GM18505 (cell line): Measurements from ENCODE around the gene GABRB3.

Experiments used
- ATAC-seq: cut with Tn5 transposase; IDR thresholded peaks from one replicate; pipeline ENCODE4 v1.9.1; 2021; ENCODE audit not compliant: unreplicated experiment
- POLR2A ChIP-seq: IDR thresholded peaks from 4 replicates; pipeline ENCODE4 v1.6.1; 2011; ENCODE audit warnings: borderline replicate concordance; ENCODE audit not compliant: insufficient read depth, insufficient read length; ENCODE audit errors: extremely low read depth

GABRB3 gene

GRCh38 chr15:26766262-26766661, 6.6 kb downstream of the GABRB3 start:
- no peak for ATAC-seq
- TF ChIP-seq POLR2A = no peak

DNA sequence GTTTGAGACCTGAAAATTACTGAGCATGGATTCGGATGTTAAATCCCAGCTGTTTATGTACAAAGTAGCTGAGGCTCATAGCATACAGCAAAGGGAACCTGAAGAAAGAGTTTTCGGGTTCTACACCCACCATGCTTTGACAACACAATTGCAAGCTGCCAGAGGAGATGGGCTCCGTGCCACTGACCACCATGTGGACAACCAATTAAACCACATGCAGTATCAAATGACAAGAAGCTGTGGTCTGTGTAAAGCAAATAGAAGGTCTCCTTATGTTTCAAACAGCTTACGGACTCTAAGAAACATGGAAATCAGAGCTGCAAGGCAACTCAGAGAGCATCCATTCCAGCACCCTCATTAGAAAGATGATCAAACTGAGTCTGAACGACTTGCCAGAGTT, 12.9 kb downstream of the GABRB3 start:
- no peak for TF ChIP-seq POLR2A
- no peak for ATAC-seq

GRCh38 chr15:26758079-26758478, 14.8 kb downstream of the GABRB3 start:
- ATAC-seq = no peak

GRCh38 chr15:26757141-26757540, 15.7 kb downstream of the GABRB3 start:
- no peak for TF ChIP-seq POLR2A
- no peak for ATAC-seq

More at GRCh38 chr15:26758079-26758478, 14.8 kb downstream of the GABRB3 start:
- no peak for TF ChIP-seq POLR2A

DNA sequence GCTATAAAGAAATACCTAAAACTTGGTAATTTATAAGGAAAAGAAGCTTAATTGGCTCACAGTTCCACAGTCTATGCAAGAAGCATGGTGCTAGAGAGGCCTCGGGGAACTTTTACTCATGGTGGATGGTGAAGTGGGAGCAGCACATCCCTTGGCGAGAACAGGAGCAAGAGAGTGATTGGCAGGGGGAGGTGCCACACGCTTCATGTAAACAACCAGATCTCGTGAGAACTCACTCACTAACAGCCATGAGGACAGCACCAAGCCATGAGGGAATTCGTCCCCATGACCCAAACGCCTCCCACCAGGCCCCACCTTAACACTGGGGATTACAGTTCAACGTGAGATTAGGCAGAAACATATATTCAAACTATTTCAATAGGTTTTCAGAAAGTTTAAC, 28.0 kb downstream of the GABRB3 start:
- no peak for ATAC-seq
- TF ChIP-seq POLR2A = no peak

DNA sequence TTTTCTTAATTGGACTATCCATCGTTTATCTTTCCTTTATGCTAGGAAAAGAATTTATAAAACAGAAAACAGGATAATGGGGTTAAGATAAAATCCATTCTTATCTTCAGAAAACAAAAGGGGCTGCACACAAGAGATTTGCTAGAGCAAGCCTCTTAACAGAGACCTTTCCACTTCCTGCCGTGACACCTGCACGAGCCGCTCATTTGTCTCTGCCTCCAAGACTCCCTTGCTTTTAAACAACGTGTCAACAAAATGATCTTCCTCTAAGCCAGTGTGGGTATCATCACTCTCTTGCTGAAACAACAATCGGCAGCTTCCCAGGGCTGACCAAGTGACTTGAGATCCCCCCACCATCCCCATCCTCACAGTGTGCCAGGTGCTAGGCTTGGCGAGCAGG, 33.1 kb downstream of the GABRB3 start:
- no peak for ATAC-seq
- no peak for TF ChIP-seq POLR2A

- ATAC-seq = no peak
Observed at GRCh38 chr15:26738996-26739395, 33.9 kb downstream of the GABRB3 start.

DNA sequence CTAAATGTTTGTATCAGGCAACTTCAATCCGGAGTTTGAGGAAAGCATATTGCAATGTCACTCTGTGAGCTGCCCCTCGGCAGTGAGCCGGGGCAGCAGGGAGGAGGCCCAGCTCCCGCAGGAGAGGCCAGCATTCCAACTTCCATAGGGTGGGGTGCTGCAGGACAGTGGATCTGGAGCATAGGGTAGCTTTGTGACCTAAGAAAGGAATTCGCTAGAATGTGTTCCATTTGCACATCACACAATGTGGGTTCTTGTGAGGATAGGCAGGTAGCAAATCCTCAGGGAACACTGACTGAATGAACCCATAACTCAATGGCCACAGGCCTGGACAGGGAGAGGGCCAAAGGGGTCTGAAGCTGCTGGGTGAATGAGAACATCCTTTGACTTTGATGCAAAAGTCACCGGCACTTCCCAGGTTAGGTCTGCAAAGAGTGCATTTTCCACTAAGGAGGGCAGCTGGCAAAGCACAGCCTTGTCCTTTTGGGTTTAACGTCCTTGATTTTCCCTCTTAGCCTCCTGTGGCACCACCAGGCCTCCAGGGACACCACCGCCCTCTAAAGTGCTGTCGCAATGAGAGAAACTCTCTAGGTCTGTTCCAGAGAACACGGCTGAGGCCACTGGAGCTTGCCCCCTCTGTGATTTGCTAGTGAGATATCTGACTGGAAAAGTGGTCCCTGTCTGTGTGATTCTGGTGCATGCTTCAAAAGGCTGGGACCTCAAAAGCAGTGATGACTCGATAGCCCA, 36.2 kb downstream of the GABRB3 start:
- ATAC-seq = no peak

More at GRCh38 chr15:26738996-26739395, 33.9 kb downstream of the GABRB3 start:
- TF ChIP-seq POLR2A = no peak

DNA sequence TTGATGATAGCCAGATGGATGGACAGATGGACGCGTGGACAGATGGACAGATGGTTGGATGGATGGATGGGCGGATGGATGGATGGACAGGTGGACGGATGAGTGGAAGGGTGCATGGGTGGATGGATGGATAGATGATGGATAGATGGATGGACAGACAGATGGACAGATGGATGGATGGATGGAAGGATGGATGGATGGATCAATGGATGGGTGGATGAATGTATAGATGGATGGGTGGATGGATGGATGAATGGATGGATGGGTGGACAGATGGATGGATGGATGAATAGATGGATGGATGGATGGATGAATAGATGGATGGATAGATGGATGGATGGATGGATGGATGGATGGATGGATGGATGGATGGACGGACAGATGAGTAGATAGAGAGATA, 40.9 kb downstream of the GABRB3 start:
- no peak for ATAC-seq
- no peak for TF ChIP-seq POLR2A

More for the DNA sequence above, 36.2 kb downstream of the GABRB3 start:
- no peak for TF ChIP-seq POLR2A

DNA sequence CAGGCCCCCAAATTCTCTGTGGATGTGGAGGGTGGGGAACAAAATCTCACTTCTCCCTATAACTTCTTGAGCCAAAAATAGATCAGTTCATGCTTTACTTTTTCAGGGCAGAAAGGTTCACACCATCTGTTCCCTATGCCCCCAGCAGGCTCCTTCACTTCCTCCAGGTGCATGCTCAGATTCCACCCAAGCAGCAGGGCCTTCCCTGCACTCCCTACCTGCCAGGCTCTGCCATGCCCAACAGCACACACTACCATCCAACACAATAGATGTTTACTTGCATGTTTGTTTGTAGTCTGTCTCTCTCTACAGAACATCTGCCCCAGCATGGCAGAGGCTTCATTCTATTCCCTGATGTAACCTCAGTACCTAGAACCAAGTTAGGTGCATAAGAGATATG, 43.3 kb downstream of the GABRB3 start:
- TF ChIP-seq POLR2A = no peak
- ATAC-seq = no peak

DNA sequence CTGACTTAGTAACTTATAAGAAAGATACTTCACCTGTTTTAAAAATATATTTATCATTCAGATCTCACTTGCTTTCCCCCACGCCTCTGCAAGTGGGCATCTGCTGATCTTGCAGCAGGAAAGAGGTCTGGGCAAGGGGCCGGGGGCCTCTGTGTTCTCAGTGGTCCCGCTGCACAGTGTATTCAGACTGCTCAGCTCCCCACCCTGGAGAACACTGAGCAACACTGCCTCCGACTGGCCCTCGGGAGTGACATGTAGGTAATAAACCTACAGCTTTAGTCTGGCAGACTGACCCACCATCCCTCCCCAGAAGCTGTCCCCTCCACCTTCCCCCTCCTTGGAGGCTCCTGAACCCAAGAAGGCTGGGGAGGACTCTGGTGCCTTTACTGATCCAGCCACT, 43.8 kb downstream of the GABRB3 start:
- no peak for ATAC-seq

DNA sequence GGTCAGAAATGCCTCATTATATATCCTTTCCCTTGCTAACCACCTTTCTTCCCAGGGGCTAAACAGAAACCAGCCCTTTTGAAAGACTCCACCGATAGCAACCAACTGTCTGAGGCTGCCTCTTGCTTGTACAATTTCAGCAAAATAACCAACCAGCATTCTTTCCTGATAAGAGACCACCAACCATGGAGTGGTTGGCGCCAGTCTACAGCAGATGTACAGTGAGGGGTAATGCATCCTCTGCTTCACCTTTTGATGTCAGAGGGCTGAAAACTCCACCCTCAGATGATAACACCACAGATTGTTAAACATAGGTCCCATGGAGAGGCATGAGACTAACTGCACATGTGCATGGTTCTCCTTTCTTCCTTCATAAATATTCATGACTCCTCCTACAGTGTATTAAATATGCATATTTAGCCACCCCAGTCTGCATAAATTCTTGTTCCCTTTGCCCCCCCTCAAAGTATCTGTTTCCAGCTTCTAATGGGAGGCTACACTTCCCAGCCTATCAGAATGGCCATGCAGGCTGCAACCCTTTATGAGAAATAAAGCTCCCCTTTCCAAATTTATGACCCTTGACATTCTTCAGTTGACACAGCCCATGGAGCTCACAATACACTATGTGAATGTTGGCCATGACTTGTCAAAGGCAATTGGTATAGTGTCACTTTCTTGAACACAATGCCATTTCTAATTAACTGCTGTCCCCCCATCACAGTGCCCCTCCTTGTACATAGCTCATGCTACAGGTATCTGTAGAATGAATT, 48.3 kb downstream of the GABRB3 start:
- ATAC-seq = no peak
- TF ChIP-seq POLR2A = no peak

More for the DNA sequence above, 43.8 kb downstream of the GABRB3 start:
- no peak for TF ChIP-seq POLR2A

DNA sequence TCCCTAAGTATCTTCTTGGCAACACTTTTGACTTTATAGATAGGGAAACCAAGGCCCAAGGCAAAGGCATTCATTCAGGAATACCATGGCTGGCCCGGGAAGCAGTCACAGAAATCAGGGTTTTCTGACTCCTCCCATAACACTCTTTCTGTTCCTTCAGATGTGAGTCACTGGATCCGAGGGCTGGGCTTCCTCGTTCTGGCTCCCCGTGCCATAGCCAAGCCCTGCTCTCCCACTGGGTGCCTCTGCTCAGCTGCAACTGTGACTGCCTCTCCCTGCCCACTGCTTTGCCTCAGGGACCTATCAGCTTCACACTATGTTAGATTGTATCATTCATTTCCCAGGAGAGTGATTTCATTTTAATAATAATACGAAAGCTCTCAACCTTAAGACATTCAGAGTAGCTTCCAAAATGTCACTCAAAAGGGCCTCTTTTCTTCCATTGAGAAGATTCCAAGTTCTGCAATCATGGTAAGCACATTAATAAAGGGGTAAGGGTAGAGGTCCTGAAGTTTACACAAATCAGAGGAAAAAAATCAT, 50.2 kb downstream of the GABRB3 start:
- no peak for TF ChIP-seq POLR2A
- no peak for ATAC-seq
